Limb (tissue), 2 donors: ENCODE measurements around the gene ACOXL.
A peak's percentile ranks its signal among the peaks of the same experiment; 100 is the strongest.

Experiments used
- DNase-seq, 2 donors: peaks; one replicate each; pipeline ENCODE4 v3.0.0-alpha.2; 2016; ENCODE audit errors: extremely low spot score in 2 of 2

Gene ACOXL

DNA sequence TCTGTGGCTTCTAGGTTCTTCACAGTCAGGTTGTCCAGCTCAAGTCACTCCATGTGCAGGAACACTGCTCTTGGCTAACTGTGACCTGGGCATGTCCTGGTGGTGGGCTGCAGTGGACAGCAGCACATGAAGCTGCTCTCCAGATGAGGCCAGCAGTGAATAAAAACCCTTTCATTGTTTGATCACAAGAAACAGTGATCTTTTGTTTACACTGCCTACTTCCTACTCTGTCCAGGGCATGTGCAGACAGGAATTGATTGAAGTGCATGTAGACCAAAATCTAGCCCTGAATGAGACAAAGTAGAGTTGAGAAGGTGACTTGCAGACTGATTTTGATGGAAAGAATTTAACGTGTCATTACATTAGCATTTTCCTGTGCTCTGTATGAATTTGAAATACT lies 423.2 kb downstream of the ACOXL start:
- no peak for DNase-seq

DNA sequence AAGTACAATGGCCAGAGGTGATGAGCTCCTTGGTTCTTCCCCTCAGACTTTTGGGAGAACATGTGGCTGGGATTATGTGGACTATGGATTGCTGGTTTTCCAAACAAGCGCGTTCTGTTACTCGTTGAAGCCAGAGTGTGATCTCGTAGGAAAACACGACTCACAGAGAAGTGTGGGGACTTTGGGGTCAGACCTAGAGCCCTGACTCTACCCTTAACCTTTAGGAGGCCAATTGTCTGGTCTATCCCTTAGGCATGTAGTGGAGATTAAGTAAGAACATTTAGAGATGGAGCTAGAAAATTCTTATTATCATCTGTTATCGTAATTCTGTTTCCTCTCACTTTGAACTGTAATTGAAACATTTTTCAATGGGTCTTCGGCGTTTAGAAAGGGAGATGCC lies 424.2 kb downstream of the ACOXL start:
- DNase-seq: no peak

DNA sequence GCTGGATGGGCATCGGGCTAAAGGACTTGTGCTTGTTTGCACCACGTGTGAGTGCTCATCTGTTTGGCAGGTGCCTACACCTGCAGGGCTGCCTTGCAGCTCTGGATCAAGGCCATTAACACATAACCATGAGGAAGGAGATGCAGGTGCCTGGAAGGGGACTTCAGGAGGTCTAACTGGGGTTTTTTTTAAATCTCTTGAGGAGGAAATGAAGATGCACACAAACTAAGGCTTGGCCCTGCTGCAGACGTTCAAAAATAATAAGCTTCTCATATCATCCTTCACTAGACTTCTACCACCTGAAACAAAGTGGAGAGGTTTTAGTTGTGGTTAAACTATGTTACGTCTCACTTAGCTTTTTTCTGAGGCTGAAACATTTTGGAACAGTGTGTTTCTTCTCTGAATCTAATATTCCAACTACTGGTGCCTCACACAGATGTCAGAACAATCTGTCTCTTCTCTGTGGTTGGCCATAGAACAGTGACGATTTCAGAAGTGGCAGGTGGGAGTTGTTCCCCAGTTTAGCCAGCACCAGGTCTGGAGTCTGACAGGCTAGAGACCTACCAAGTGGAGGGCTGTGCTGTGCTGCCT lies 424.8 kb downstream of the ACOXL start:
- DNase-seq: no peak

DNA sequence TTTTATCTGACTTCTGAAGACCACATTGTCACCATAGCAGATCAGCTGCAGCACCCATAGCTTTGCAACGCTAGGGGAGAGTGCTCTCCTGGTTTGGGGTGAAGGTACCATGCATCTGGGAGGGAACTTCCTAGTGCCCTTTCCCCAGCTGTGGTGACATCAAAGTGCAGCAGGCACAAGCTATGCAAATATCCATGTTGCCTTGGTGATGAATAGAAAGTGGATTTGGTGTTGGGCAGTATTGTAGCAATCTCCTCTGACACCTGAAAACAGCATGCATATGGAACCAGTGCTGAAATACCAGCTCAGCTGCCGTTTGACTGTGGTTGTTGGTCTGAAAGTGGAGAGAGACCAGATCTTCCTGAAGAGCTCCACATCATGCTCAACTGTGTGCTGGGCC lies 425.4 kb downstream of the ACOXL start:
- no peak for DNase-seq

DNA sequence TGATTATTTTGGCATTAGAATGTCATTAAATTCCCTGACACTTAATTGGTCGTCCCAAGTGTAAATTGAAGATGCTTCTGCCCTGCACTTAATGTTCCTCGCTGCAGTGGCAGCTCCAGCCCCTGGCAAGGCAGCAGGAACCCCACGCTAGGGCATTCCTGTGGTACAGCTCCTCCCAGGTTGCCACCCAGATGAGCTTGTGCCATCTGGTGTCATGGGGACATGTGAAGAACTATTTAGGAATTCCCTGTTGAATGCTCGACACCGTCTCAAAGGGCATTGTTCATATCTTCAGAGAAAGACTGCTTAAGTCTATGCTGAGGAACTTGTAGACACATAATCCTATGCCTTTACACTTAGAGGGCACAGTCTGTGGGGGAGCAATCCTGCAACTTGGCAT lies 427.3 kb downstream of the ACOXL start:
- no peak for DNase-seq

DNA sequence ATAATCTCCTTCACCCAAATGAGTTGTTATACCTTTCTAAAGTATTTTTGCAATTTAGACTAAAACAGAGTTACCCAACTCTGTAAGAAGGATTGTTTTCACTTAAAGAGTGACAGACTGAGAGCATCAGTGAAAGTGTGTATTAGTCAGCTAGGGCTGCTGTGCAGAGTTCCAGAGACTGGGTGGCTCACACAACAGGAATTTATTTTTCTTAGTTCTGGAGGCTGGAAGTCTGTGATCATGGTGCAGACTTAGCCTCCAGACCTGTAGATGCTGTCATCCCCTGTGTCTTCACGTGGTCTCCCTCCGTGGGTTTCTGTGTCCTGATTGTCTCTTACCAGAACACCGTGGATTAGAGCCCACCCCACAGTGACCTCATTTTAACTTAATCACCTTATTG lies 428.4 kb downstream of the ACOXL start:
- DNase-seq: no peak

DNA sequence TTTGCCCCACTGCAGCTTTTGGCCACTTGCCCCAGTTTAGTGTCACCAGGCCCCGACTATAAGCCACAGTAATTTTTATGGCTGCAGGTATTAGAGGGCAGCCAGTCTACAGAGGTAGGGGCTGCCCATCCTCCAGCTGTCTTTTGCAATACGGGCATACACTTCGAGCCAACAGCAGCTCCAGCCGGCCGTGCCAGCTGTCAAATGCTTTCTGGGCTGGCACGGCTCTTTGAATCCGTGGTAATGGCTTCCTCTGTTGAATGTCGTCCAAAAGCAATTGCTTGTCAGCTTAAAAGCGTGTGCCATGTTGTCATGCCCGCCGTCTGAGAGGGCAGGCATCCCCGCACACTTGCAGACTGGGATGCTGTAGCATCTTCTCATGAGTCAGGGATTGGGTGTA lies 429.6 kb downstream of the ACOXL start:
- peak; percentile 32 to 51 for DNase-seq

DNA sequence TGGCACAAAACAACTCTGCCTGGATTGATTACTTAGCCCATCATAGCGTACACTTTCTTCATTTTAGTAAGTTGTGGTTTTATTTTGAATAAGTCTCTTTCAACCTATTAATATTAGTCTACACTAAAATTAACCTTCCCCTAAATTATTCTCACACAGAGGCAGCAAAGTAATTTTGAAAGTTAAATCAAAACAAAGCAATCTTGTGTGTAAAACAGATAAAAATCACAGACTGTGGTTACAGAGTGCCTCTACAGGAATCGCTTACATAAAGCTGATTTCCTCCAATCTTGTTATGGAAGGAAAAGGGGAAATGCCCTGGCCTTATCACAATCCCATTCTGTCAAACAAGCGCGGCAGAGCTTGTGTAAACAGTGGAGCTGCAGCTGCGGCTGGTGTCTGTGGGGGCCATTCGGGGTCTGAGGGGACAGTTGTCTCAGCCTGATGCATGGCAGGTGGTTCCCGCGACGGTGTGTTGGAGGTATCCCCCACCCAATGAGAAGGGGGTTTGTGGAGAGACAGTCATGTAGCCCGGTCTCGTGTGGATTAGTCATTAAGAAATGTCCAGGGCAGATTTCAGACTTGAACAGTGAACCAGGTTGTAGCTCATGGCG lies 430.5 kb downstream of the ACOXL start:
- no peak for DNase-seq

DNA sequence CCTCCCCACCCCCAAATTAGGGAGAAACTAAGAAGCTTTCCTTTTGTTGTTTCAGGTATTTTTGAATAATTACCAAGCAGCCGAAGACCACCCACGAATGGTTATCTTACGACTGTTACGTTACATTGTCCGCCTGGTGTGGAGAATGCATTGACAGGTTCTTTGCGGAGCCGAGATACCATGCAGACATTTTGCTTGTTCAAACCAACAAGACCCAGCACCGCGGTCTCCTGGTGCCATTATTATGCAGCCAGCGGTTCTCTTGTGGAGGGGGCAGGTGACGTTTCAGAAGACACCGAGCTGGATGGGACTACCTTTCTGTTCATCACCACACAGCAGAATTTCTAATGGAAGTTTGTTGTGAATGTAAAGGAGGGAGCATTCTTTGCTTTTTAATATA lies 431.7 kb downstream of the ACOXL start:
- DNase-seq: no peak

DNA sequence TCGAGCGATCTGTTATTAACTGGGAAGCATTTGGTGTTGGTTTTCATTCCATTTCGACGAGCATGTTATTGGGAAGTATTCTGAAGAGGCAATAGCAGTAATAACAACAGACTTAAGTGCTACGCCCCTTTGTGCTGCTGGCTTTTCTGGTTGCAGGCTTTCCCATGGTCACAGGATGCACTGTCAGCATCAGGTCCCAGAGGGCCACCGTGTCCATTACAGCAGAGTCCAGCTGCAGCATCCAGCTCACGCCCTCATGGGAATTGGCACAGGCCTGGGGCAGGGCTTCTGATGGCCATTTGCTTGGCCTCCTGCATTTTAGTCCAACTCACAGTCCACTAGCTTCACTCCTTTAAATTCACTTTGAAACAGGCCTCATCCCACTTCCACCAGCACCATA lies 432.7 kb downstream of the ACOXL start:
- DNase-seq: no peak

DNA sequence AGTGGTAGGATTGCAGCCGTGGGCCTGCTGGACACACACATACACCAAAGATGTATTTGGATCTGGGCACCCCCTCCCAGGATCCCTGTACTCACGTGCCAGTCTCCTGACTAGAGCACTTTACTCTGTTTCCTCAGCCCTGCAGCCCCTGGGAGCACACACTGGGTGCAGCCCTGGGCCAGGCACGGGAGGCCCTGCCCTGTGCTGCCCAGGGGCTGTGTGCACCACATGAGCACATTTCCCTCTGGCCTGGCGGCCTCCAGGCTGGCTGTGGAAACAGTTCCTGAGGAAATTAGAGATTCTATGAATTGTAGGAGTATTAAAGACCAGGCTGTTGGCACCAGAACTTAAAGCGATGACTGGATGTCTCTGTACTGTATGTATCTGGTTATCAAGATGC lies 433.7 kb downstream of the ACOXL start:
- no peak for DNase-seq

DNA sequence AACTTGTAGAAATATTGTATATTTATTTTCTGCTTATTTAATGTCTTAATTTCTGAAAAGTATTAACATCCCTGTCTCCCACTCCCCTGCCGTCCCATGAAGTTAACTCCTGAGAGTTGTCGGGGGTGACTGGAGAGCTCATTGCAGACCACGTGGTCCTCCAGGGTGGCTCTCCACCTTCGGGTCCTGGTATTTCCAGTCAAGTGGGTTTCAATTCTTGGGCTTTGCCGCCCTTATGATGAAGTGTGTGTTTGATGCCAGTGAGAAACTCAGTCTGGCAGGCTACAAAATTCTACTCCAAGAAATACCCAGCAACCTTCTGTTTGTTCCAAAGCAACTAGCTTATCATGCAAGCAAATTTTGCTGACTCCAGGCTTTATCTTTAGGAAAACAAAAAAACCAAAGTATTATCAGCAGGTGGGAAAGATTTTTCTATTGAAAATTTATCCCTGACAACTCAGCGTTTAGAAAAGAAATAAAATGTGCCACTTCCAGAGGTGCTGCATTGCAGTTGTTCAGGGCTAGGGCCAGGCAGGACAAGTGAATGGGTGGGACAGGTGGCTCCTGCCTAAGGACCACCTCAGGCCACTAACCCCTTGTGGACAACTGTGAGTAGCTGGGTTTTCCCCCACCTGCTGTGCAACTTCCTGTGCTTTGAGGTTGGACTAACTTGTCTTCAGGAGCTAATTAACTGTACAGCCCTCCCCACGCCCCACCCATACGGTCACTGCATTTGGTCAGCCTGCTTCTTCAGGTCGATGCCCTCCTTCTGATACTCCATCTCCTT lies 434.9 kb downstream of the ACOXL start:
- no peak for DNase-seq

DNA sequence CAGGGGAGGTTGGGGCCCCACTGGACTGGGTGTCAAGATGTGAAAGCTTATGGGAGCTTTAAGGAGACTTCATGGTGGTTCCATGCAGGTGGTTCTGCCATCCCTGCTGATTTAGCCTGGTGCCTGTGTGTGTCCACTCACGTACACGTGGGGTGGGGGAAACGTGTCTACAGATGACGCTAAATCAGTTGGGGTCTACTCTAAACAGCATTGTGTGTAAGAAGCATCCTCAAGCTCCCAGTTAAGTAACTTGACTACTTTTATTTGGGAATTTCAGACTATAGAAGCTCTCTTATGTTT lies 435.4 kb downstream of the ACOXL start:
- DNase-seq: no peak
